Measurements from ENCODE around the gene KRTAP10-6.
"Not testable (repeated sequence)": the region's sequence is repeated elsewhere in the genome, so short reads cannot be mapped to it uniquely, and the experiment has no call there.

The KRTAP10-6 gene

GRCh38 chr21:44592446-44593311, at the start of gene KRTAP10-6:
Gene KRTAP10-6 (minus strand): TSS chr21:44592505. CDS start chr21:44592484, 21 bp downstream.
- DNase-seq: no peak

GRCh38 chr21:44640761-44641160, 48.5 kb upstream of the KRTAP10-6 start:
- DNase-seq: no peak

GRCh38 chr21:44639331-44639655, 47.0 kb upstream of the KRTAP10-6 start:
- no peak for DNase-seq

- DNase-seq: not testable (repeated sequence)
These were observed 46.4 kb upstream of the KRTAP10-6 start for GRCh38 chr21:44638506-44639330.

GRCh38 chr21:44637851-44638348, 45.6 kb upstream of the KRTAP10-6 start:
- DNase-seq: not testable (repeated sequence)

- DNase-seq: no peak
These were observed 44.9 kb upstream of the KRTAP10-6 start, which contains the start of gene KRTAP10-10 for GRCh38 chr21:44637018-44637850. Gene KRTAP10-10 (plus strand): TSS chr21:44637356. CDS start chr21:44637418, 62 bp downstream.

GRCh38 chr21:44636209-44637017, 44.1 kb upstream of the KRTAP10-6 start:
- DNase-seq: no peak

- DNase-seq: no peak
These were observed 39.8 kb upstream of the KRTAP10-6 start for GRCh38 chr21:44632067-44632466.

- no peak for DNase-seq
These were observed 38.1 kb upstream of the KRTAP10-6 start for GRCh38 chr21:44630440-44630839.

GRCh38 chr21:44628707-44629391, 36.5 kb upstream of the KRTAP10-6 start:
- no peak for DNase-seq

GRCh38 chr21:44627831-44628233, 35.5 kb upstream of the KRTAP10-6 start:
- DNase-seq: not testable (repeated sequence)

- not testable (repeated sequence) for DNase-seq
These were observed 35.0 kb upstream of the KRTAP10-6 start for GRCh38 chr21:44627181-44627822.

GRCh38 chr21:44626673-44627143, 34.4 kb upstream of the KRTAP10-6 start, which contains the start of gene KRTAP10-9:
Gene KRTAP10-9 (plus strand): TSS chr21:44627093. CDS start chr21:44627172, 79 bp downstream.
- DNase-seq: no peak

GRCh38 chr21:44626262-44626661, 34.0 kb upstream of the KRTAP10-6 start:
- no peak for DNase-seq

- no peak for DNase-seq
These were observed 33.5 kb upstream of the KRTAP10-6 start for GRCh38 chr21:44625756-44626155.

GRCh38 chr21:44623575-44623974, 31.3 kb upstream of the KRTAP10-6 start:
- DNase-seq: no peak

- no peak for DNase-seq
These were observed 27.6 kb upstream of the KRTAP10-6 start for GRCh38 chr21:44619886-44620285.

GRCh38 chr21:44618909-44619308, 26.6 kb upstream of the KRTAP10-6 start:
- peak; percentile 86 for DNase-seq

GRCh38 chr21:44618504-44618903, 26.2 kb upstream of the KRTAP10-6 start:
- no peak for DNase-seq

GRCh38 chr21:44617071-44617501, 24.8 kb upstream of the KRTAP10-6 start:
- no peak for DNase-seq
